CD4-positive, alpha-beta T cell (primary cell): ENCODE measurements around the gene XPR1. TPM values are rescaled to one million over a fixed set of nuclear protein-coding genes. Genes with fewer than 3 reads are reported as not detected.

Experiments used
- ATAC-seq: fragments of 200-7000 bp; cut with Tn5 transposase; one replicate; pipeline ENCODE4 v1.10.0; 2022; ENCODE audit warnings: mild to moderate bottlenecking; ENCODE audit not compliant: poor library complexity
- CTCF ChIA-PET: fragments of 350-600 bp; sonication (Branson Sonifier 250); formaldehyde crosslinking; loops from one replicate; lab custom pipeline; 2021; ENCODE audit warnings: antibody characterized with exemption, inconsistent platforms; lab: Charles Lee
- POLR2A ChIA-PET: fragments of 350-600 bp; sonication (Branson Sonifier 250); formaldehyde crosslinking; loops from one replicate; lab custom pipeline; 2021; ENCODE audit warnings: antibody characterized with exemption, inconsistent platforms; lab: Charles Lee
- DNase-seq, 14 experiments: peaks; one replicate each; pipeline ENCODE4 v3.0.0-alpha.2; 2013 to 2020; ENCODE audit warnings: mixed read lengths in 2 of 14
- H3K27ac ChIP-seq, 2 donors: one replicate each; pipeline versions ENCODE4 v1.5.1 to v1.7.0; 2013; ENCODE audit warnings: low read length in 2 of 2, low read depth in 1 of 2, mild to moderate bottlenecking in 1 of 2
- H3K27me3 ChIP-seq, 2 experiments: 1 replicate in 1 of 2; 2 replicates in 1 of 2; pipeline versions ENCODE4 v1.6.1 to v1.7.0; 2013; ENCODE audit warnings: low read length in 2 of 2, control low read depth in 1 of 2, mild to moderate bottlenecking in 1 of 2, moderate library complexity in 1 of 2; ENCODE audit not compliant: insufficient read depth in 2 of 2, control insufficient read depth in 1 of 2
- H3K36me3 ChIP-seq: one replicate; pipeline ENCODE4 v1.6.1; 2013; ENCODE audit warnings: low read length, control low read depth; ENCODE audit not compliant: insufficient read depth
- H3K4me1 ChIP-seq: one replicate; pipeline ENCODE4 v1.6.1; 2013; ENCODE audit warnings: low read length, control low read depth; ENCODE audit not compliant: insufficient read depth
- H3K4me3 ChIP-seq: one replicate; pipeline ENCODE4 v1.5.1; 2013; ENCODE audit warnings: mild to moderate bottlenecking, low read length, moderate library complexity
- H3K9me3 ChIP-seq, 2 experiments: 1 replicate in 1 of 2; 2 replicates in 1 of 2; pipeline versions ENCODE4 v1.6.1 to v1.7.0; 2013; ENCODE audit warnings: low read length in 2 of 2, mild to moderate bottlenecking in 2 of 2, control low read depth in 1 of 2, moderate library complexity in 1 of 2; ENCODE audit not compliant: control insufficient read depth in 1 of 2, insufficient read depth in 1 of 2
- H3K27ac Mint-ChIP-seq: one replicate; pipeline ENCODE4 v1.8.0; 2020; ENCODE audit warnings: mixed read lengths
- H3K27me3 Mint-ChIP-seq: one replicate; pipeline ENCODE4 v1.8.0; 2021; ENCODE audit warnings: mixed read lengths
- H3K36me3 Mint-ChIP-seq: one replicate; pipeline ENCODE4 v1.8.0; 2021; ENCODE audit warnings: low read depth, mixed read lengths
- H3K4me1 Mint-ChIP-seq: one replicate; pipeline ENCODE4 v1.8.0; 2021; ENCODE audit warnings: low read depth, mixed read lengths
- H3K4me3 Mint-ChIP-seq: one replicate; pipeline ENCODE4 v1.8.0; 2020; ENCODE audit warnings: mild to moderate bottlenecking, mixed read lengths
- H3K9me3 Mint-ChIP-seq: one replicate; pipeline ENCODE4 v1.8.0; 2020; ENCODE audit warnings: mixed read lengths
- CTCF ChIP-seq: fragments of 200-600 bp; IDR thresholded peaks from one replicate; pipeline ENCODE4 v1.8.0; 2022; ENCODE audit warnings: antibody characterized with exemption, mild to moderate bottlenecking
- intact Hi-C, 2 experiments: fragments of 100-400 bp; cut with DNase I in 1 of 2; cut with micrococcal nuclease in 1 of 2; formaldehyde crosslinking; loops; one replicate each; pipeline versions ENCODE4 v1.15.1 to v1.9.0; 2023 to 2025; cut with DNase I, micrococcal nuclease
- total RNA-seq, 174 experiments: library from RNA in 2 of 174; stranded (reverse) in 2 of 174; gene quantifications; one replicate each; pipeline ENCODE4 v1.2.3 and lab custom pipeline; 2021 to 2026

XPR1 gene
- total RNA-seq, 2 experiments from 2014 or later: 13.7 TPM

- Histone ChIP-seq H3K9me3 (peaks cover 23 to 43% of the 10 kb centered on the region in 2 experiments), H3K36me3 (no peaks in the 10 kb centered on the region), H3K27me3 (no peaks in the 10 kb centered on the region), H3K27ac (no peak overlapping the region), H3K4me1 (no peaks in the 10 kb centered on the region), H3K4me3 (no peak overlapping the region)
- Mint-ChIP-seq H3K4me1 (peaks cover 8% of the 10 kb centered on the region), H3K36me3 (peaks cover 93% of the 10 kb centered on the region), H3K27ac (no peak overlapping the region), H3K27me3 (no peaks in the 10 kb centered on the region), H3K4me3 (no peak overlapping the region), H3K9me3 (peaks cover 33% of the 10 kb centered on the region)
- no peak for TF ChIP-seq CTCF
- no peak for ATAC-seq
- CTCF ChIA-PET: no interaction called here
- intact Hi-C loops: no loop called here
- DNase-seq: no peak
- POLR2A ChIA-PET: no interaction called here
Observed at GRCh38 chr1:180734366-180734765, 102.5 kb downstream of the XPR1 start.

GRCh38 chr1:180742663-180743062 is 110.8 kb downstream of the XPR1 start:
- Mint-ChIP-seq H3K4me1 (peaks cover 5% of the 10 kb centered on the region), H3K27ac (no peak overlapping the region), H3K27me3 (no peaks in the 10 kb centered on the region), H3K9me3 (peaks cover 22% of the 10 kb centered on the region), H3K4me3 (no peak overlapping the region), H3K36me3 (peaks cover 88% of the 10 kb centered on the region)
- no peak overlapping the region for H3K4me3 ChIP-seq
- no peak for ATAC-seq
- DNase-seq: no peak
- ChIA-PET CTCF (no interaction called here), POLR2A (no interaction called here)
- no peak overlapping the region for H3K27ac ChIP-seq
- peaks cover 18 to 21% of the 10 kb centered on the region in 2 experiments for H3K9me3 ChIP-seq
- TF ChIP-seq CTCF: no peak
- H3K36me3 ChIP-seq: no peaks in the 10 kb centered on the region
- H3K27me3 ChIP-seq: no peaks in the 10 kb centered on the region
- intact Hi-C loops: no loop called here
- H3K4me1 ChIP-seq: no peaks in the 10 kb centered on the region

GRCh38 chr1:180743868-180744267 is 112.0 kb downstream of the XPR1 start:
- ATAC-seq (no peak), DNase-seq (no peak)
- H3K4me1 ChIP-seq: no peaks in the 10 kb centered on the region
- no peaks in the 10 kb centered on the region for H3K27me3 ChIP-seq
- no peaks in the 10 kb centered on the region for H3K36me3 ChIP-seq
- Mint-ChIP-seq H3K4me1 (peaks cover 5% of the 10 kb centered on the region), H3K27me3 (no peaks in the 10 kb centered on the region), H3K36me3 (peaks cover 82% of the 10 kb centered on the region), H3K9me3 (peaks cover 20% of the 10 kb centered on the region), H3K27ac (no peak overlapping the region), H3K4me3 (no peak overlapping the region)
- H3K4me3 ChIP-seq: no peak overlapping the region
- peaks cover 13 to 21% of the 10 kb centered on the region in 2 experiments for H3K9me3 ChIP-seq
- ChIA-PET POLR2A (no interaction called here), CTCF (no interaction called here)
- no peak for TF ChIP-seq CTCF
- intact Hi-C loops: no loop called here
- H3K27ac ChIP-seq: no peak overlapping the region
